Stimulated activated CD4-positive, alpha-beta T cell treated with anti-CD3 and anti-CD28 coated beads, Interleukin-1b, Interleukin-23, amount 100 ng/mL, for 4 hours (primary cell): ENCODE measurements around the gene ZBTB2.

Source experiments
- DNase-seq, 2 donors: peaks; one replicate each; pipeline ENCODE4 v3.0.0-alpha.2; 2020; ENCODE audit warnings: low read depth in 2 of 2

Gene ZBTB2

GRCh38 chr6:151391471-151392413, at the start of gene ZBTB2:
TSS of gene ZBTB2 (minus strand) at chr6:151391559. CDS start at chr6:151373637, 17,922 bp downstream.
- peak; percentile 39 to 49 for DNase-seq

- no peak for DNase-seq
Observed at GRCh38 chr6:151440930-151441329, 49.6 kb upstream of the ZBTB2 start.

DNA sequence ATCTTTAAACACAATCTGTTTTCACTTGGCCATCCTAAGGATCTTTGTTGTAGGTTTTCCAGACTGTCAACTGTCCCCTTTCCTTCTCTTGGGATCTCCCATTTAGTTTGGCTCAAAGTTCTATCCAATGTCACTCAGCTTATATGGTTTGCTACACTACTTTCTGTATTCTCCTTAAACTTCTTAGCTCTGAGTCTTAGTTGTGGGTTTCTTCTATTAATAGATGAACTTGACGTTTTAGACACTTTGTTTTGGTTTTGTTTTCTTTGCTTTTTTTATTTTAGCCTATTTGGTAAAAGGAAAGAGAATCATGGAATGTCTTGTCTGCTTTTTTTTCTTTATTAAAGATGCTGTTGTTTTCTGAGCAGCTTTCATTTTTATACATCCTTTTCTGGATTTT, 49.1 kb upstream of the ZBTB2 start:
- DNase-seq, result no peak

- no peak for DNase-seq
Observed at GRCh38 chr6:151437401-151437800, 46.0 kb upstream of the ZBTB2 start.

DNA sequence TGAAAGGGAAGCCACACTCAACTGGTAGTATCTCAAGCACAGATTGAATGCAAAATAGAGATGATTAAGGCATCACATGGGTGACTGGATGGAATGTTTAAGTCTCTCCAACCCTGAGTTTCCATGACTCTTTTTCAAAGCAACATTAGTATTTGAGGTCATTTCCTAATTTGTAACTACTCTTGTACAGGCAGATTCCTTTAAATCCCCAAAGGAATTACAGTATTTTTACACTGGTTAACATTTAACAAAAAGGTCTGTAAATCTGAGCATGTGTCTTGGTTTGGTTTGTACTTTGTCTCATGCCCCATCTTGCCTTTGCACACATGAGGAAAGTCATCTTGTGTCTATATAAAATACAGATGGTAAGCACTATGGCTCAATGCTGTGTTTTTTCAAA, 45.4 kb upstream of the ZBTB2 start:
- no peak for DNase-seq

GRCh38 chr6:151436300-151436699, 44.9 kb upstream of the ZBTB2 start:
- DNase-seq, result no peak

DNA sequence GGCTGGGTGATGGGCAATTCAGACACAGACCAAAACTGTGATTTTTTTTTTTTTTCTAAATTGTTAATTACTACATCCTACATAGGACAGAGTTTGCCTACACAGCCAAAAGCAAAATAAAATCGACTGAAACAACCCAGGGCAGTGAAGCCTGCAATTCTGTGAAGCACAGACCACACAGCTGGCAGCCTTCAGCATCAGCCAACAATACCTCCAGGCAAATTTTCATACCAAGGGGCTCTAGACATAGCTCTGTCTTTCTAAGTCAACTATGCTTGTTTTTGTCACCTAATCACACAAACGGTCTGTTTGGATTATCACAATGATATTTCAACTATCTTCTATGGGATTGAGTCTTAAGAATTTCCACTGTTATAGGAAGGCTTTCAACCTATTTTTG, 43.0 kb upstream of the ZBTB2 start:
- DNase-seq, result no peak

DNA sequence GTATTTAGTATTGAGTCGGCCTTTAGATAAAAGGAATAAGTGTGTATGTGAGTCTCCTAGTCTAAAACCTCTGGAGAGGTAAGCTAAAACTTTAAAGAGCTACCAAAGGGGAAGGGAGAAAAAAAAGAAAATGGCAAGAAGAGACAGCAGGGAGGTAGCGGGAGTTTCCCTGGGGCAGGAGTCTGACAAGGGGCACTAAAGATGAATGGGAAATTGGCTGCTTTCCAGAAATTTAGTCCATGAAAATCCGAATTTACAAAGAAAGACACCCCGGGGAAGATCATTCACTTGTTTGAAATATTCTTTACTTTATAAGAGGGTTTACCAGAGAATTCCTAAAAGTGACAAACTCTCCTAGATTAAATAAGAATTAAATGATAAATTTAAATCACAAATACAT, 41.3 kb upstream of the ZBTB2 start:
- DNase-seq, result no peak

DNA sequence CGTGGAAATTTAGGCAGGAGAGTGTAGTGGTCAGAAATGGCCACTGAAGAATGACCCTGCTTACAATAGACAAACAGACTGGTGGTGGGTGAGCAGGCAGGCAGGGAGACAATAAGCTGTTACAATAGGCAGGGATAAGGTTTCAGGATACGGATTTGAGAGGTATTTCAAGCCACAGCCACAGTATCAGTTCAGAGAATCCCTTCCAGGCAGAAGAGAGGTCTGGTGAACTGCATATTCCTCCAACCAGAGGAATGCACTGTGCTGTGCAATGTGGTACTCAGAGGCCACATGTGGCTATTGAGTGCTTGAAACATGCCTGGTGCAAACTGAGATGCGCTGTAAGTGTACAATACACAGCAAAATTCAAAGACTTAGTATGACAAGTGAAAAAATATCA, 40.0 kb upstream of the ZBTB2 start:
- no peak for DNase-seq

GRCh38 chr6:151430886-151431285, 39.5 kb upstream of the ZBTB2 start:
- no peak for DNase-seq

GRCh38 chr6:151428093-151428735, 36.9 kb upstream of the ZBTB2 start:
- no peak for DNase-seq

GRCh38 chr6:151425561-151425960, 34.2 kb upstream of the ZBTB2 start:
- DNase-seq, result no peak

- DNase-seq, result no peak
Observed at GRCh38 chr6:151422981-151423380, 31.6 kb upstream of the ZBTB2 start.

GRCh38 chr6:151417477-151417876, 26.1 kb upstream of the ZBTB2 start:
- no peak for DNase-seq

GRCh38 chr6:151414641-151415260, 23.4 kb upstream of the ZBTB2 start:
- no peak for DNase-seq

DNA sequence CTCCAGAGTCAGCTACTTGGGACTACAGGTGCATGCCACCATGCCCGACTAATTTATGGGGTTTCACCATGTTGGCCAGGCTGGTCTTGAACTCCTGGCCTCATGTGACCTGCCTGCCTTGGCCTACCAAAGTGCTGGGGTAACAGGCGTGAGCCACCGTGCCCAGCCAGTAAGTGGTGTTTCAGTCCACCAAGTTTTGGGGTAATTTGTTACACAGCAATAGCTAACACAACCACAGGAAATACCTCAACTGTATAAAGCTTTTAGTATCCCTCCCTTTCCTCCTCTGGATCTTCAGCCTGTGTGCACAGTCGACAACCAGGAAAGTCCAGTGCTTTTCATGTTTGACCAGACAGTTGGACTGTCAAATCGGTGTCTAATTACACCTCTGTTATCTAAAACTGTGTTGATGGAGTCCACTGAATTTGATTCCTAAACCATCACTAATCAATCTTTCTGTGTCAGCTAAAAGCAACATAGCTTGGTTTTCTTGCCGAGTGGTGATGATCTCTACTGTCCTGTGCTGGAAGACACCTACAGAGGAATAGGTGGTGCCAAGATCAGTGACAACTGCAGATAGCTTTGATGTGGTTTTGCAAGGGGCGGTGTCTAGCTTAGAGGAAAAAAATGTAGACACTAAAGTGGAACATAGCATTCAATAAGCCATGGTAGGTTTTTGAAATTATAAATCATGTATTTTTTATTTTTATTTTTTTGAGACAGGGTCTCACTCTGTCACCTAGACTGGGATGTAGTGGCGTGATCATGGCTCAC, 22.2 kb upstream of the ZBTB2 start:
- DNase-seq, result peak in 1 of 2 donors; percentile 45

GRCh38 chr6:151412909-151413308, 21.6 kb upstream of the ZBTB2 start:
- DNase-seq, result no peak

GRCh38 chr6:151409679-151410078, 18.3 kb upstream of the ZBTB2 start:
- DNase-seq, result no peak

GRCh38 chr6:151409260-151409659, 17.9 kb upstream of the ZBTB2 start:
- DNase-seq, result no peak

DNA sequence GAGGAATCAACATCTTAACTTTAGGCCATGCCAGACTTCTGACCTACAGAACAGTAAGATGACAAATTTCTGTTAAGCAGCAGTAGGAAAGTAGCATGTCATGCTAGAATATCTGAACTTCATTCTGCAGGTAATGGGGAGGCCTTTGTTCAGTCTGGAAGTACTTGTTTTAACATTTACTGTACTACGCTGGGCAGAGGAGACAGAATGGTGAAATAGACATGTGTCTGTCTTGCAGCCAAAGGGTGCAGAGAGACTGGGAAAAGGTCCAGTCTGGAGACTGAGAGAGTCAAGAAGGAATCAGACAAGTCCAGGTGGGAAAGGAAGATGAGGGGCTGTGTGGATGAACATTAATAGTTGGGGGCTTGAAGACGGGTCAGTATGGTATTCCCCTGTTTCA, 17.5 kb upstream of the ZBTB2 start:
- DNase-seq, result no peak

DNA sequence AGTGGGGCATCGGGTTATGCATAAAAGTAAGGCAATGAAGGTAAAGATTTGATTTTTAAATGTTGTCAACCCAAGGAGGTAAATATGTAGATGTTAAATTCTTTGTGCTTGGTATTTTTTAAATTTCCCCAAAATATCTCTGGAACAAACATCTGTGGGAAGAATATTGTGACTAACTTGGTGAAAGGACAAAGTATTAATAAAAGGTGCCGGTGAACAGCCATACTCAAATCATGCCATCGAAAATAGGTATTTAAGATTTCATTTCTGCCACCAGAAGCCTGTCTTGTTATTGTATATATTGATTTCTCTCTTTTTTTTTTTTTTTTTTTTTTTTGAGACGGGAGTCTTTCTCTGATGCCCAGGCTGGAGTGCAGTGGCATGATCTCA, 12.6 kb upstream of the ZBTB2 start:
- DNase-seq, result no peak

DNA sequence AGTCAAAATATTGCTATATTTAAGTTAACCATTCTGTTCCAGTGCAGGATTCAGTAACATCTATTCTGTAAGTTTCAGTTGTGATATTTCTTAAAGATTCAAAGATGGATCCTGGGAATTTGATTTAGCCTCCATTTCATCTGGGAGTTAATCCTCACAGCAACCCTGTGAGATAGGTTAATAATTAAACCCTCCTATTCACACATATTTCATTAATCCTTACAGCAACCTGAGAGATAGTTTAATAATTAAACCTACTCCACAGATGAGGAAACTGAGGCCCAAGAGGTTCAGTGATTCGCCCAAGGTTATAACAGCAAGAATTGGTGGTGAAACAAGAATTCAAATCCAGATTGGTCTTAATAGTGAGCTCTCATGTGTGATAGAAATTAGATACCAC, 10.9 kb upstream of the ZBTB2 start:
- no peak for DNase-seq
